Natural killer cell (primary cell): ENCODE data around the gene ASPDH. TPM values are rescaled to one million over a fixed set of nuclear protein-coding genes. Genes with fewer than 3 reads are reported as not detected.
A peak's percentile ranks its signal among the peaks of the same experiment; 100 is the strongest.

Experiments used
- ATAC-seq, 3 donors: fragments of 150-1000 bp in 2 of 3; fragments of 200-7000 bp in 1 of 3; cut with Tn5 transposase; 1 replicate in 1 of 3; 2 replicates in 2 of 3; pipeline ENCODE4 v1.10.0; 2021; ENCODE audit warnings: mild to moderate bottlenecking in 2 of 3, moderate library complexity in 2 of 3
- DNase-seq, 2 donors: peaks; one replicate each; pipeline versions ENCODE4 v3.0.0 to v3.0.0-alpha.2; 2013 to 2021; ENCODE audit warnings: mixed read lengths in 1 of 2
- H3K27ac ChIP-seq: one replicate; pipeline ENCODE4 v1.5.1; 2013; ENCODE audit warnings: mild to moderate bottlenecking, low read length
- H3K27me3 ChIP-seq: one replicate; pipeline ENCODE4 v1.6.1; 2013; ENCODE audit warnings: low read length; ENCODE audit not compliant: control insufficient read depth, insufficient read depth
- H3K36me3 ChIP-seq: one replicate; pipeline ENCODE4 v1.6.1; 2013; ENCODE audit warnings: low read length; ENCODE audit not compliant: control insufficient read depth, insufficient read depth
- H3K4me1 ChIP-seq: one replicate; pipeline ENCODE4 v1.6.1; 2013; ENCODE audit warnings: low read length; ENCODE audit not compliant: control insufficient read depth, insufficient read depth
- H3K4me3 ChIP-seq: one replicate; pipeline ENCODE4 v1.5.1; 2013; ENCODE audit warnings: low read length
- H3K9me3 ChIP-seq: one replicate; pipeline ENCODE4 v1.6.1; 2013; ENCODE audit warnings: low read length; ENCODE audit not compliant: control insufficient read depth, insufficient read depth
- H3K27ac Mint-ChIP-seq, 2 donors: one replicate each; pipeline ENCODE4 v1.8.0; 2022; ENCODE audit warnings: mild to moderate bottlenecking in 2 of 2, mixed read lengths in 2 of 2, moderate library complexity in 1 of 2
- H3K27me3 Mint-ChIP-seq, 2 donors: one replicate each; pipeline ENCODE4 v1.8.0; 2022; ENCODE audit warnings: low read depth in 2 of 2, mixed read lengths in 2 of 2
- H3K36me3 Mint-ChIP-seq: one replicate; pipeline ENCODE4 v1.8.0; 2022; ENCODE audit warnings: mixed read lengths
- H3K4me1 Mint-ChIP-seq, 2 donors: one replicate each; pipeline ENCODE4 v1.8.0; 2022; ENCODE audit warnings: mixed read lengths in 2 of 2
- H3K4me3 Mint-ChIP-seq: one replicate; pipeline ENCODE4 v1.8.0; 2022; ENCODE audit warnings: mild to moderate bottlenecking, moderate library complexity, mixed read lengths
- H3K9me3 Mint-ChIP-seq, 2 donors: one replicate each; pipeline ENCODE4 v1.8.0; 2022; ENCODE audit warnings: mixed read lengths in 2 of 2
- CTCF ChIP-seq: fragments of 200-600 bp; IDR thresholded peaks from one replicate; pipeline ENCODE4 v1.8.0; 2022; ENCODE audit warnings: antibody characterized with exemption
- WGBS: methylation state at CpG from one replicate; pipeline ENCODE4 v1.1.7; 2013; ENCODE audit warnings: missing lambda C conversion rate; ENCODE audit not compliant: insufficient coverage; 5-methylcytosine and 5-hydroxymethylcytosine counted together
- intact Hi-C: fragments of 100-400 bp; cut with micrococcal nuclease; formaldehyde crosslinking; loops from one replicate; pipeline ENCODE4 v1.14.2; 2022
- total RNA-seq, 4 donors: library from RNA; stranded (reverse); fragments of 120-200 nt in 1 of 4; gene quantifications; one replicate each; pipeline versions ENCODE4 v1.2.3 to v1.2.4, GENCODE V29; 2013 to 2022

Gene ASPDH
- total RNA-seq, 3 donors from 2014 or later (not counting 1 experiment from before 2014, with no cell fraction given), result not detected

GRCh38 chr19:50500060-50500752, 13.5 kb downstream of the ASPDH start:
- no peaks in the 10 kb centered on the region for H3K9me3 ChIP-seq
- no peaks in the 10 kb centered on the region for H3K9me3 Mint-ChIP-seq

GRCh38 chr19:50498219-50499056, 15.3 kb downstream of the ASPDH start:
- Histone ChIP-seq H3K36me3 (no peaks in the 10 kb centered on the region), H3K4me1 (no peaks in the 10 kb centered on the region), H3K27me3 (no peaks in the 10 kb centered on the region), H3K9me3 (no peaks in the 10 kb centered on the region), H3K27ac (no peak overlapping the region), H3K4me3 (no peak overlapping the region)
- no peak overlapping the region for H3K4me3 Mint-ChIP-seq
- no peak for ATAC-seq
- peaks cover 0 to 4% of the 10 kb centered on the region in 2 donors for H3K4me1 Mint-ChIP-seq
- H3K27ac Mint-ChIP-seq, result no peak overlapping the region
- no peak for TF ChIP-seq CTCF
- no peaks in the 10 kb centered on the region for H3K27me3 Mint-ChIP-seq
- intact Hi-C loops, result no loop called here
- 97% methylated on average over 11 of the region's 11 CpGs for WGBS
- no peaks in the 10 kb centered on the region for H3K36me3 Mint-ChIP-seq
- H3K9me3 Mint-ChIP-seq, result no peaks in the 10 kb centered on the region
- DNase-seq, result no peak

More at GRCh38 chr19:50500060-50500752, 13.5 kb downstream of the ASPDH start:
- intact Hi-C loops, result no loop called here
- no peak overlapping the region for H3K4me3 Mint-ChIP-seq
- H3K36me3 Mint-ChIP-seq, result no peaks in the 10 kb centered on the region
- no peaks in the 10 kb centered on the region for H3K4me1 ChIP-seq
- no peak overlapping the region for H3K4me3 ChIP-seq
- 78% methylated on average over 27 of the region's 27 CpGs for WGBS
- no peak overlapping the region for H3K27ac ChIP-seq
- H3K27ac Mint-ChIP-seq, result peak overlapping the region in 1 of 2 donors; percentile 75
- ATAC-seq, result peak in 2 of 3 donors; percentile 26 to 38
- no peaks in the 10 kb centered on the region for H3K27me3 ChIP-seq
- peaks cover 0 to 4% of the 10 kb centered on the region in 2 donors for H3K4me1 Mint-ChIP-seq
- H3K36me3 ChIP-seq, result no peaks in the 10 kb centered on the region
- DNase-seq, result peak in 1 of 2 donors; percentile 59
- no peak for TF ChIP-seq CTCF
- H3K27me3 Mint-ChIP-seq, result no peaks in the 10 kb centered on the region

- WGBS, result 95% methylated on average over 8 of the region's 8 CpGs
These were observed 16.7 kb downstream of the ASPDH start for GRCh38 chr19:50497022-50497405.

More at GRCh38 chr19:50497022-50497405, 16.7 kb downstream of the ASPDH start:
- TF ChIP-seq CTCF, result no peak
- no peaks in the 10 kb centered on the region for H3K27me3 ChIP-seq
- no peaks in the 10 kb centered on the region for H3K9me3 Mint-ChIP-seq
- H3K27ac ChIP-seq, result no peak overlapping the region
- peaks cover 0 to 9% of the 10 kb centered on the region in 2 donors for H3K4me1 Mint-ChIP-seq
- H3K27me3 Mint-ChIP-seq, result no peaks in the 10 kb centered on the region
- DNase-seq (no peak), ATAC-seq (no peak)
- peaks cover 4% of the 10 kb centered on the region for H3K4me1 ChIP-seq
- H3K36me3 Mint-ChIP-seq, result no peaks in the 10 kb centered on the region
- H3K4me3 Mint-ChIP-seq, result no peak overlapping the region
- no peaks in the 10 kb centered on the region for H3K9me3 ChIP-seq
- no peaks in the 10 kb centered on the region for H3K36me3 ChIP-seq
- no peak overlapping the region for H3K27ac Mint-ChIP-seq
- intact Hi-C loops, result no loop called here
- H3K4me3 ChIP-seq, result no peak overlapping the region
